ENCODE data around the gene SERAC1.

DNA sequence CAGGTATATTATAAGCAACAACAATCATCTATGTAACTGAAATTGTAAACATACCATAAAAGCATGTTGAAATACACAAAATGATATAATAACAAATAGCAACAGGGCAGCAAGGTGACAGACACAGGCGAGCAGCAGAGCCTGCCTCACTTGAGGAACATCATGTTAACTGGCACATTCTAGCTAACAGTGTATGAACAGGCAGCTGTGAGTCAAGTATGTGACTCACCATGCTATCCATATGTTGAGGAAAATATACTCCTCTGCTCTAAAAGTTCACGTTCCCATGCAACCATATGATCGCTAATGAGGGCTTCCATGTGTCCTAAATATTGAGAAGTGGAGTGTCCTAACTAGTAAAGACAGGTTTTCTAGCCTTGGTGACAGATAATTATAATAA, 18.4 kb downstream of the SERAC1 start:
- TF ChIP-seq POLR2A (IDR thresholded peaks at IDR 0.05) (no peak), CTCF (IDR thresholded peaks at IDR 0.05) (no peak), EP300 (IDR thresholded peaks at IDR 0.05) (no peak), POLR2AphosphoS5 (IDR thresholded peaks at IDR 0.05) (no peak)

Data from gastroesophageal sphincter (tissue), 3 donors.